Daoy (cell line): ENCODE data around the gene PYM1. TPM values are rescaled to one million over a fixed set of nuclear protein-coding genes. Genes with fewer than 3 reads are reported as not detected.
"Not testable (repeated sequence)": the region's sequence is repeated elsewhere in the genome, so short reads cannot be mapped to it uniquely, and the experiment has no call there.

Experiments
- DNase-seq: peaks from one replicate; pipeline ENCODE4 v3.0.0-alpha.2; 2015; ENCODE audit warnings: low read depth
- total RNA-seq: library from RNA; depleted of rRNA; stranded (reverse); fragments of >200 nt; shearing (Covaris generic); gene quantifications from 2 replicates; pipeline ENCODE4 v1.2.3, GENCODE V29; 2014

PYM1 gene
- total RNA-seq, 1 experiment from 2014 or later = 49.1 TPM

- DNase-seq = peak; percentile 86
These were observed 12.5 kb upstream of the PYM1 start for GRCh38 chr12:55940065-55940732.

GRCh38 chr12:55938826-55939501, 11.3 kb upstream of the PYM1 start:
- no peak for DNase-seq

GRCh38 chr12:55937981-55938380, 10.3 kb upstream of the PYM1 start:
- no peak for DNase-seq

DNA sequence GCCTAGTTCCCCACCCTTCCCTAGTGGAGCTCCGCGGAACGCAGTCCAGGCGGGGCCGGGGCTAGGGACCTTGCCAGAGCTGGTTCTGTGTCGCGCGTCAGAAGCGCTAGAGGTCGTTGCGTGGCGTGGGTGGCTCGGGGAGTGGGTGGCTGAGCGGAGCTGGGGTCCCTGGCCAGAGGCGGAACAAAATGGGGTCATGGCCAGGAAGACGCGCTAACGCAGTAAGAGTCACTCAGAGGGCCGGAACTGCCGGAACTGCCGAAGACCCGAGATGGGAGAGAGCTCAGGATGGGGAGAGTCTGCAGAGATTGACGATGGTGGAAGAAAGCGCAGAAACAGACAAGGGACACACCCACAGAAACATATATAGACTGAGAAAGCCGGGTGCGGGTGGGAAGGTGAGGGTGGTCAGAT, 8.1 kb upstream of the PYM1 start:
- DNase-seq = no peak

GRCh38 chr12:55934773-55935172, 7.1 kb upstream of the PYM1 start:
- DNase-seq = no peak

DNA sequence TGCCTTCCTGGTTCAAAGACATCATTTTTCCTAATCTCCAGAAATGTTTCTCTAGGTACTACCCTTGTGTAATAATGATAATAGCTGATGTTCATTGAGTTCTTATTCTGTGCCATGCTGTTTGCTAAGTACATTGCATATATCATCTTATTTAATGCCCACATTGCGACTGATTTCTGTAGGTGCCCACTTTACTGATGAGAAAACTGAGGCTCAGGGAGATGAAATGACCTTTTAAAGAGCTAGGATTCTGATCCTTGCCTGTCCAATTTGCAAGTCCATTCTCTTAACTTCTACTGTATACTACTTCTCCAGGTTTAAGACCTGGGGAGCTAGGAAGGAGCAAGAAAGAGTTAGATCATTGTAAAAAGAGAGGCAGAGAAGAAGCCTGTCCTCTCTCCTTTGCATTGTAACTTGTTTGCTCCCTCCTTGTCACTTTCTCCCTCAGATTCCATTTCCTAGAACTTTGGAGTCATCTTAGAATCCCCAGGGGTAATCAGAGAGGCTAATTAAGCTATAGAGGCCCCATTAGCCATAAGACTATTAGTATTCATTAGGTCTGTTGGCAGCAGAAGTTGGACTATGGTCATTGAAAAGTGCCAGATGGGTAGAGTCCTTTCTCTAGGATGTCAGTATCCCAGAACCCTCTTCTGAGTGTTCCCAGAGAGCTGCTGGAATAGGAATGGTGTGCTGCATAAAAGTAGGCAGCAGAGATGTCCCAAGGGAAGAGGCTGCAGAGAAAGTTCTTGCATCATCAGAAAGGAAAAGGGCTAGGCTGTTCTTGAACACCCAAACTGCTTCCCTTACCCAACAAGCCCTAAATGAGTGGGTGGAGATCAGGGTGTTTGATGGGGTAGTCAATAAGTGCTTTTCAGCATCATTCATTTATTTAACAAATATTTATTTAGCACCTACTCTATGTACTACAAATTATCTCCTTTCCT, 6.4 kb upstream of the PYM1 start:
- DNase-seq = no peak

DNA sequence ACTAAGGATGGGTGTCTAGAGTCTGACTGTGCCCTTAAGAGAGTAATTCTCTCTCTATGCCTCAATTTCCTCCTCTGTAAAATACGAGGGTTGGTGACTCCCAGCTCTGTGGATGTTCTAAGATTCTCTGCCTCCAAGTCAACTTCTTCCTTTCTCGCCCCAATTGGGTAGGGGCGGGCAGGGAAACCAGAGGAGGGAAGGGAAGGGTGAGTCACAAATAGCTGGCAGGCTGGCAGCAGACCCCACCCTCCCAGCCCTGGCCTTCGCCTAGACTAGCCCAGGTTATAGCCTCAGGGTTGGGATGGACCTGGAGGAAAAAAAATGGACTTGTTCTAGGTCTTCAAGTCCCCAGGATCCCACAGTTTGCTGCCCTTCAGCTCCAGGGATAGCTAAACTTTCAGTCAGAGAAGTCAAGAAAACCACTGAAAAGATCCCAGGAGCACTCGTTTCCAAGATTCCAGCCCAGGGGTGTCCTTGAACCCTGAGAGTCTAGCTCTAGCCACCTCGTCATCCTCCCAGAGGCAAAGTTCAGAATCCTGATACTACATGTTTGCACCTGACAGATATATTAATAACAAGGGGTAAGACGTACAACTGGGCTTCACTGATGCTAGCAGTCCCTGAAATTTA, 5.6 kb upstream of the PYM1 start:
- peak; percentile 80 for DNase-seq

GRCh38 chr12:55932551-55932910, 4.8 kb upstream of the PYM1 start:
- no peak for DNase-seq

DNA sequence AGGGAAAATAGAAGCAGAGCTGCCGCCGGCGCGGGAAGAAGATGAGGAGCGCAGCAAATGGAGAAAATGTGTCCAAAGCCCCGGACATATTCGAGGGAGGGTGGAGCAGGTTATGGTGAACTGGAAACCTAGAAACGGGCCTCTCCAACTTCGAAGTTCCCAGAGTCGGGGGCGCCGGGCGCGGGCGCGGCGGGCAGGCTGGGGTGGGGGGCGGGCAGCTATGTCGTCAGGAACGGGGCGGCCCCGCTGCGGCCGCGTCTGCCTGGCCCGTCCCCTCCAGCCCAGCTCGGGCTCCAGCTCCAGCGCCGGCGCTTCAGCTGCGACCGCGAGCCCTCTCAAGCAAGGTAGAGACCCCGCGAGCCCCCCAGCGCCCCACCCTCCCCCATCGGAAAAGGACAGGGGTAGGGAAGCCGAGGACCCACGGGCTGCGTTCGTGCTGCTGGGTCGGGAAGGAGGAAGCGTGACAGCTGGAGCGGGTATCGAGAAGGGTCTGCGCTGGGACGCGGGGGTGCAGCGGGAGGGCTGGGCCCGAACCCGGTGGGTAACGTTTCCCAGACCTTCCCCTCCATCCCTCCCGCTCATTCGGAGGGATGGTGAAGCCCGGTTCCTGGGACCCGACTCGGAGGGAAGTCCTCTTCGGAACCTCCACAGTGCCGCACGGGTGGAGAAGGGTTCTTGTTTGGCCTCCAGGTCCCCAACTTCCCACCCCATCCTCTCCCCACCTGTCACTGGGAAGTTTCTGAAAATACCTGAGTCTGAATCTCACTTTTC, 4.3 kb upstream of the PYM1 start:
- peak; percentile 57 for DNase-seq

- peak; percentile 22 for DNase-seq
These were observed 3.7 kb upstream of the PYM1 start for GRCh38 chr12:55931317-55931779.

- peak; percentile 41 for DNase-seq
These were observed 3.1 kb upstream of the PYM1 start, which contains the start of gene DGKA for GRCh38 chr12:55930771-55931316. TSS of gene DGKA (plus strand) at chr12:55931162. CDS start at chr12:55936504, 5,342 bp downstream.

DNA sequence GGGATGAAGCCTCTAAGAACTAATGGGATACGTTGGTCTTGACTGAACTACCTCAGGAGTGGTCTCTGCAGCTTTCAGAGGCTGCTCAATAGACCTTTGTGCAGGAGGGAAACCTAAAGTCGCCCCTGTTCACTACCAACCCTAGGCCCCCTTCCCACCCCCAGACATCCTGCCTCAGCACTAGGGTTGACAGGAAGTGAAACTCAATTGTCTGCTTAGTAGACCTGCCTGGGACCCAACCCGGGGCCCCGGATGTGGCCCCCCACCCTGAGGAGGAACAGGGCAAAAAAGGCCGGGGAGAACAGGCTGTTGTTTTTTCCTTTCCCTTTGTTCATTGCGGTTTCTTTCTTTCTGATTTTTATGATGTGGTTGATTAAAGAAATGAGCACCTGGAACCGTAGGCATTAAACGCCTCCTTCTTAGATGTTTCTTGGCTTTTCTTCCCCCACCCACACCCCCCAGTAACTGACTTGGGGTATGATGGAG, 1.7 kb upstream of the PYM1 start:
- DNase-seq = no peak

GRCh38 chr12:55926738-55927587, 731 bp downstream of the PYM1 start:
- DNase-seq = peak; percentile 95

GRCh38 chr12:55925870-55926737, 1.6 kb downstream of the PYM1 start:
- no peak for DNase-seq

- DNase-seq = no peak
These were observed 2.3 kb downstream of the PYM1 start for GRCh38 chr12:55925371-55925770.

GRCh38 chr12:55923648-55924047, 4.0 kb downstream of the PYM1 start:
- DNase-seq = not testable (repeated sequence)

DNA sequence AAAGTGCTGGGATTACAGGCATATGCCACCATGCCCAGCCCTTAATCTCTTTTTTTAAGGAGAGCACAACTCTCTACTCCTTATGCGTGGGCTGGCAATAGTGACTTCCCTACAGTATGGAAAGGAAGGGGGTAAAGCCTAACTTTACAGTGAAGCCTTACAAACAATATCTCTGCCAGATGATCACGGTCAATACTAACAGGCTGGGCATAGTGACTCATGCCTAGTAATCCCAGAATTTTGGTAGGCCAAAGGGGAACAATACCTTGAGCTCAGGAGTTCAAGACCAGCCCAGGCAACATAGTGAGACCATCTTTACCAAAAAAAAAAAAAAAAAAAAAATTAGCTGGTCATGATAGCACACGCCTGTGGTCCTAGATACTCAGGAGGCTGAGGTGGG, 5.6 kb downstream of the PYM1 start:
- DNase-seq = no peak

- peak; percentile 78 for DNase-seq
These were observed 8.7 kb downstream of the PYM1 start for GRCh38 chr12:55919032-55919431.

DNA sequence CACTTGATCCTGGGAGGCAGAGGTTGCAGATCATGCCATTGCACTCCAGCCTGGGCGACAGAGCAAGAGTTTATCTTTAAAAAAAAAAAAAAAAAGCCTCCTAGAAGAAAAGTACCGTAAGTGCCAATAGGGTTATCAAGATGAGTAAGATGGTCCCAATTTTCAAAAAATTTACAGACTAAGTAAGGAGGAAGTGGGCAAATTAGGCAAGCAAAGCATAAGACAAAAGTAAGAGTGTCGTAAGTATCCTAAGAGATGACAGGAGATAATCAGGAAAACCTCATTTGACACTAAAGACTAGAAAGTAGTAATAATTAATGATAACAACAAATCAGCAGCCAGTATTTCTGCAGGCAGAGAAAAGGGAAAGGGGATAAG, 12.2 kb downstream of the PYM1 start:
- DNase-seq = no peak
